HCT116 (cell line): ENCODE data around the gene PHF21A. TPM values are rescaled to one million over a fixed set of nuclear protein-coding genes. Genes with fewer than 3 reads are reported as not detected.
"Not testable (repeated sequence)": the region's sequence is repeated elsewhere in the genome, so short reads cannot be mapped to it uniquely, and the experiment has no call there.

Source experiments
- ATAC-seq: fragments of 200-7000 bp; cut with Tn5 transposase; 2 replicates; pipeline ENCODE4 v1.9.1; 2020; ENCODE audit warnings: mild to moderate bottlenecking, moderate library complexity
- BruUV-seq: library from RNA; stranded (reverse); fragments of 400-500 nt; replicated peaks from 2 replicates; lab custom pipeline; 2021; lab: Mats Ljungman, UMichigan
- CTCF ChIA-PET: fragments of 300-600 bp; sonication (Branson Sonifier 250); formaldehyde crosslinking; loops from one replicate; lab custom pipeline; 2021; ENCODE audit warnings: antibody characterized with exemption; lab: Charles Lee
- POLR2A ChIA-PET: fragments of 300-600, 350-600 bp; sonication (Branson Sonifier 250); formaldehyde crosslinking; loops from one replicate; lab custom pipeline; 2021; ENCODE audit warnings: antibody characterized with exemption; lab: Charles Lee
- RAD21 ChIA-PET, 2 experiments: fragments of 300-600 bp; sonication (Branson Sonifier 250); formaldehyde crosslinking; loops; one replicate each; lab custom pipeline; 2023; ENCODE audit warnings: low total read pairs in 2 of 2; ENCODE audit not compliant: uncharacterized antibody in 2 of 2, unreplicated experiment in 2 of 2, low non-redundant PET in 1 of 2; lab: Charles Lee
- DNase-seq: peaks from one replicate; pipeline ENCODE4 v3.0.0-alpha.2; 2010; ENCODE audit warnings: low read depth, low spot score
- H2AFZ ChIP-seq: fragments of 200-600 bp; shearing (Covaris generic), sonication (generic); 2 replicates; pipeline ENCODE4 v1.6.1; 2017; ENCODE audit warnings: low read depth, mixed run types, mixed read lengths, antibody characterized with exemption, low read length; ENCODE audit not compliant: poor library complexity, severe bottlenecking
- H3K27ac ChIP-seq: 2 replicates; pipeline ENCODE4 v1.5.1; 2012; ENCODE audit warnings: low read depth, low read length
- H3K27me3 ChIP-seq: fragments of 200-600 bp; sonication (generic); 2 replicates; pipeline ENCODE4 v1.6.1; 2016; ENCODE audit warnings: mixed run types, low read length, mixed read lengths; ENCODE audit not compliant: insufficient read depth
- H3K36me3 ChIP-seq, 2 experiments: fragments of 200-500 bp in 1 of 2; fragments of 200-600 bp in 1 of 2; sonication (Bioruptor generic) in 1 of 2; sonication (generic) in 1 of 2; 2 replicates each; pipeline versions ENCODE4 v1.5.1 to v1.6.1; 2014 to 2016; ENCODE audit warnings: low read length in 2 of 2, inconsistent platforms in 1 of 2, mixed read lengths in 1 of 2, mixed run types in 1 of 2; ENCODE audit not compliant: insufficient read depth in 2 of 2, control insufficient read depth in 1 of 2
- H3K4me1 ChIP-seq, 2 experiments: fragments of 200-600 bp in 1 of 2; sonication (generic) in 1 of 2; 2 replicates each; pipeline versions ENCODE4 v1.5.1 to v1.6.1; 2012 to 2017; ENCODE audit warnings: low read length in 2 of 2, inconsistent platforms in 1 of 2, mild to moderate bottlenecking in 1 of 2, mixed read lengths in 1 of 2, mixed run types in 1 of 2, moderate library complexity in 1 of 2; ENCODE audit not compliant: insufficient read depth in 2 of 2, control insufficient read depth in 1 of 2
- H3K4me2 ChIP-seq: fragments of 200-600 bp; sonication (generic); 2 replicates; pipeline ENCODE4 v1.6.1; 2017; ENCODE audit warnings: mixed run types, low read length, mixed read lengths
- H3K4me3 ChIP-seq, 2 experiments: fragments of 200-600 bp in 1 of 2; sonication (generic) in 1 of 2; replicated peaks in 1 of 2; 2 replicates each; pipeline ENCODE4 v1.5.1; 2011 to 2016; ENCODE audit warnings: low read length in 2 of 2, control low read depth in 1 of 2, low read depth in 1 of 2, mild to moderate bottlenecking in 1 of 2, mixed read lengths in 1 of 2, mixed run types in 1 of 2
- H3K79me2 ChIP-seq: fragments of 200-600 bp; sonication (generic); 2 replicates; pipeline ENCODE4 v1.6.1; 2017; ENCODE audit warnings: mild to moderate bottlenecking, mixed run types, low read length, moderate library complexity, mixed read lengths; ENCODE audit not compliant: insufficient read depth
- H3K9ac ChIP-seq: fragments of 200-600 bp; sonication (generic); 2 replicates; pipeline ENCODE4 v1.6.1; 2016; ENCODE audit warnings: low read length, mixed read lengths
- H3K9me2 ChIP-seq: fragments of 200-600 bp; sonication (generic), shearing (Covaris generic); 2 replicates; pipeline ENCODE4 v1.6.1; 2017; ENCODE audit warnings: mixed run types, mild to moderate bottlenecking, moderate library complexity; ENCODE audit not compliant: insufficient read depth
- H3K9me3 ChIP-seq, 2 experiments: fragments of 200-500 bp in 1 of 2; fragments of 200-600 bp in 1 of 2; sonication (Bioruptor generic) in 1 of 2; sonication (generic) in 1 of 2; 2 replicates each; pipeline ENCODE4 v1.6.1; 2014 to 2017; ENCODE audit warnings: low read length in 2 of 2, mixed read lengths in 2 of 2, inconsistent platforms in 1 of 2, low read depth in 1 of 2, mild to moderate bottlenecking in 1 of 2, mixed run types in 1 of 2, moderate library complexity in 1 of 2; ENCODE audit not compliant: control insufficient read depth in 1 of 2, insufficient read depth in 1 of 2
- H4K20me1 ChIP-seq: fragments of 200-600 bp; sonication (generic), shearing (Covaris generic); 2 replicates; pipeline ENCODE4 v1.6.1; 2017; ENCODE audit warnings: mixed run types, mild to moderate bottlenecking, moderate library complexity; ENCODE audit not compliant: insufficient read depth
- EZH2 ChIP-seq: fragments of 200-600 bp; sonication (generic); IDR thresholded peaks from 2 replicates; pipeline ENCODE4 v1.6.1; 2017; ENCODE audit warnings: antibody characterized with exemption, mixed run types
- EZH2phosphoT487 ChIP-seq: fragments of 200-600 bp; IDR thresholded peaks from 2 replicates; pipeline ENCODE4 v1.6.1; 2018; ENCODE audit warnings: antibody characterized with exemption, borderline replicate concordance
- JUND ChIP-seq: IDR thresholded peaks from 2 replicates; pipeline ENCODE4 v1.6.1; 2012
- RAD21 ChIP-seq: IDR thresholded peaks from 2 replicates; pipeline ENCODE4 v1.6.1; 2012; ENCODE audit warnings: low read depth, mild to moderate bottlenecking
- SIN3A ChIP-seq: IDR thresholded peaks from 2 replicates; pipeline ENCODE4 v1.6.1; 2012; ENCODE audit warnings: low read depth
- SP1 ChIP-seq: IDR thresholded peaks from 2 replicates; pipeline ENCODE4 v1.6.1; 2012; ENCODE audit warnings: low read depth
- YY1 ChIP-seq: IDR thresholded peaks from 2 replicates; pipeline ENCODE4 v1.6.1; 2011; ENCODE audit warnings: low read length, low read depth, moderate library complexity, mild to moderate bottlenecking; ENCODE audit not compliant: insufficient replicate concordance; ENCODE audit errors: extremely low read depth
- intact Hi-C: fragments of 100-400 bp; cut with micrococcal nuclease; formaldehyde crosslinking; loops from 2 replicates; pipeline ENCODE4 v1.10.0; 2022
- total RNA-seq: library from RNA; stranded (reverse); gene quantifications from one replicate; pipeline ENCODE4 v1.2.1, GENCODE V29; 2021; ENCODE audit not compliant: unreplicated experiment
- TF ChIP-seq, protein P1 (sequence below): IDR thresholded peaks from 2 replicates; pipeline ENCODE4 v1.6.1; 2012

The PHF21A gene
- total RNA-seq, 1 experiment from 2014 or later, result 27.0 TPM

GRCh38 chr11:46015941-46016340 lies 105.3 kb downstream of the PHF21A start:
- Histone ChIP-seq H2AFZ (no peak overlapping the region), H3K4me3 (no peak overlapping the region), H3K9me2 (no peaks in the 10 kb centered on the region), H3K9me3 (no peaks in the 10 kb centered on the region), H4K20me1 (no peaks in the 10 kb centered on the region), H3K27ac (no peak overlapping the region), H3K4me2 (no peak overlapping the region), H3K79me2 (no peaks in the 10 kb centered on the region), H3K4me1 (no peaks in the 10 kb centered on the region), H3K9ac (no peak overlapping the region), H3K36me3 (no peaks in the 10 kb centered on the region), H3K27me3 (no peaks in the 10 kb centered on the region)
- ChIA-PET POLR2A (no interaction called here), CTCF (interaction anchor here (1.5 kb wide), 1 partner anchor 10 kb away, joined by 8 read pairs; no protein-coding TSS in a partner anchor), RAD21 (no interaction called here)
- DNase-seq (no peak), ATAC-seq (no peak)
- BruUV-seq, result no TSS peak
- intact Hi-C loops, result no loop called here
- TF ChIP-seq EZH2 (no peak), SP1 (no peak), RAD21 (no peak), JUND (no peak), SIN3A (no peak), EZH2phosphoT487 (no peak), YY1 (no peak)
- TF ChIP-seq, protein P1, sequence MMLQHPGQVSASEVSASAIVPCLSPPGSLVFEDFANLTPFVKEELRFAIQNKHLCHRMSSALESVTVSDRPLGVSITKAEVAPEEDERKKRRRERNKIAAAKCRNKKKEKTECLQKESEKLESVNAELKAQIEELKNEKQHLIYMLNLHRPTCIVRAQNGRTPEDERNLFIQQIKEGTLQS, result no peak
- TF ChIP-seq, all 23 proteins: peak for 0

GRCh38 chr11:46014168-46014567 lies 107.1 kb downstream of the PHF21A start:
- H2AFZ ChIP-seq, H3K36me3 ChIP-seq, H3K9me2 ChIP-seq, POLR2A ChIA-PET, H3K27ac ChIP-seq, H3K9me3 ChIP-seq, H3K4me1 ChIP-seq, RAD21 ChIA-PET, H3K9ac ChIP-seq, H3K4me3 ChIP-seq, H3K4me2 ChIP-seq, DNase-seq, ATAC-seq, H4K20me1 ChIP-seq, H3K79me2 ChIP-seq, intact Hi-C loops, H3K27me3 ChIP-seq, CTCF ChIA-PET, BruUV-seq: not testable (repeated sequence)
